GM12891 (cell line): ENCODE measurements around the gene WTAP.

Experiments used
- POLR2A ChIP-seq: IDR thresholded peaks from 2 replicates; pipeline ENCODE4 v1.6.1; 2011; ENCODE audit warnings: low read depth, low read length, control low read depth
- POLR2AphosphoS5 ChIP-seq: IDR thresholded peaks from 2 replicates; pipeline ENCODE4 v1.6.1; 2011; ENCODE audit warnings: low read depth, low read length, control low read depth
- TAF1 ChIP-seq: IDR thresholded peaks from 2 replicates; pipeline ENCODE4 v1.6.1; 2011; ENCODE audit warnings: low read depth, low read length, control low read depth

- TF ChIP-seq POLR2AphosphoS5 (no peak), POLR2A (no peak), TAF1 (no peak)
These were observed 63.8 kb downstream of the WTAP start for GRCh38 chr6:159790956-159791598.
